Measurements from ENCODE around the gene MIDN. TPM values are rescaled to one million over a fixed set of nuclear protein-coding genes. Genes with fewer than 3 reads are reported as not detected.

MIDN gene
- total and polyA plus RNA-seq, 4 donors = 39.7 to 185 (median 58.7) TPM

- no peak for TF ChIP-seq CTCF (IDR thresholded peaks at IDR 0.05; ENCODE audit: control extremely low read depth, extremely low read depth)
- H3K9me3 ChIP-seq (ENCODE audit: control insufficient read depth in 4 of 4, insufficient read depth in 3 of 4, low read length in 3 of 4) = no peaks in the 10 kb centered on the region
- no peak overlapping the region for H3K27ac ChIP-seq (ENCODE audit: low read depth in 1 of 2, low read length in 1 of 2)
- peaks cover 17 to 63% (median 37%) of the 10 kb centered on the region in 5 donors for H3K4me1 ChIP-seq (ENCODE audit: control insufficient read depth in 5 of 5, insufficient read depth in 5 of 5, low read length in 5 of 5)
- H3K27me3 ChIP-seq (ENCODE audit: control insufficient read depth in 3 of 3, insufficient read depth in 3 of 3, low read length in 2 of 3) = no peaks in the 10 kb centered on the region
- ATAC-seq (ENCODE audit: insufficient read depth, low FRiP score) = no peak
- H3K9ac ChIP-seq (ENCODE audit: insufficient read depth in 1 of 2, low read length in 2 of 2) = no peak overlapping the region
- no peak for DNase-seq
- H3K4me3 ChIP-seq = no peak overlapping the region
- H3K36me3 ChIP-seq (ENCODE audit: control insufficient read depth in 4 of 4, insufficient read depth in 4 of 4, low read length in 4 of 4) = peaks cover 4 to 27% (median 19%) of the 10 kb centered on the region in 4 donors
- WGBS, 2 donors = 30 to 33% methylated on average over 34 to 35 of the region's 35 CpGs
These were observed 19.3 kb downstream of the MIDN start for GRCh38 chr19:1267477-1268225.

DNA sequence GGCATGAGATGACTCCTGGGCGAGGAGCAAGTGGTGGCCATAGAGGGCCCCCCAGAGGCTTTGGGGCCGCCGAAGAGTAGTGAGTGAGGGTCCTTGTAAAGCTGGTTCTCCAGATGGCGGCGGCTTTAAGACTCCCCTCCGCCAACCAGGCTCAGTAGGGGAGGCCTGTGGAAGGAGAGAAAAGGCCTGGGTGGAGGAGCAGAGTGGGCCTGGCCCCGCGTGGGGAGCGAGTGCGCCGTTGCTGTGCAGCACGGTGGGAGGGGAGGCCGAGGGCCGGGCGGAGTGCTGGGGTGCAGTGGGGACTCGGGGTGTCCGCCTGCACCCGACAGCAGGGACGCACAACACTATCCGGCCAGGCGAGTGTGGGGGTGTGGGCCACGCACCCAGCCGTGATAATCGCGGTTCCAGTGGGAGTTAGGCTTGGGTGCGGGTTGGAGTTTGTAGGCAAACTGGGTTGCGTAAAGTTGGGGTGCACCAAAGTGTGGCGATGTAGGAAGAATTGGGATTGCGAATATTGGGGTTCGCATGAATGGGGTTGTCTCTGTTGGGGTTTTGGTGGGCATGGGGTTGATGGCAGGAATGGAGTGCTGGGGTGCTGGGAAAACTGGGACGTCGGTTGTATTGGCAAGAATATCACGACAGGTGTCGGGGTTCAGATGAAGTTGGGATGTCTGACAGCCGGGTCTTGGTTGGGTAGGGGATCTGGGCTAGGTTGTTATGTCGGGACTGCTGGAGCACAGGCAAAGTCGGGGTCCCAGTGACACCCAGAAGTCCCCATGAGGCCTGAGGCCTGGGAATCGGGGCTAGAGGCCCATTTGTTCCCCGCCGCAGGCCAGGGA lies 20.1 kb downstream of the MIDN start:
- 53 to 54% methylated on average over 37 to 40 of the region's 40 CpGs for WGBS, 2 donors
- Histone ChIP-seq H3K27ac (ENCODE audit: low read depth in 1 of 2, low read length in 1 of 2) (peak overlapping the region; percentile 58 to 62), H3K4me1 (ENCODE audit: control insufficient read depth in 5 of 5, insufficient read depth in 5 of 5, low read length in 5 of 5) (peaks cover 17 to 55% (median 34%) of the 10 kb centered on the region in 5 donors)

GRCh38 chr19:1269065-1269477 lies 20.7 kb downstream of the MIDN start, which contains the start of gene CIRBP:
Gene CIRBP (plus strand): TSS chr19:1269332. CDS start chr19:1270934, 1,602 bp downstream.
- WGBS, 2 donors = 0 to 1% methylated on average over 34 to 50 of the region's 50 CpGs
- H3K9ac ChIP-seq (ENCODE audit: insufficient read depth in 1 of 2, low read length in 2 of 2) = peak within 1 kb of the TSS; percentile 31 to 87
- H3K27me3 ChIP-seq (ENCODE audit: control insufficient read depth in 3 of 3, insufficient read depth in 3 of 3, low read length in 2 of 3) = no peaks in the 10 kb centered on the region
- H3K36me3 ChIP-seq (ENCODE audit: control insufficient read depth in 4 of 4, insufficient read depth in 4 of 4, low read length in 4 of 4) = peaks cover 12 to 41% (median 33%) of the 10 kb centered on the region in 4 donors
- H3K27ac ChIP-seq (ENCODE audit: low read depth in 1 of 2, low read length in 1 of 2) = peak within 1 kb of the TSS; percentile 98 to 99
- peak within 1 kb of the TSS; percentile 85 for H3K4me3 ChIP-seq
- peak; percentile 70 for ATAC-seq (ENCODE audit: insufficient read depth, low FRiP score)
- TF ChIP-seq CTCF (IDR thresholded peaks at IDR 0.05; ENCODE audit: control extremely low read depth, extremely low read depth) = no peak
- peaks cover 17 to 55% (median 36%) of the 10 kb centered on the region in 5 donors for H3K4me1 ChIP-seq (ENCODE audit: control insufficient read depth in 5 of 5, insufficient read depth in 5 of 5, low read length in 5 of 5)
- DNase-seq = peak; percentile 99 to 100 (median 99)
- H3K9me3 ChIP-seq (ENCODE audit: control insufficient read depth in 4 of 4, insufficient read depth in 3 of 4, low read length in 3 of 4) = no peaks in the 10 kb centered on the region

More for the DNA sequence above, 20.1 kb downstream of the MIDN start:
- Histone ChIP-seq H3K9me3 (ENCODE audit: control insufficient read depth in 4 of 4, insufficient read depth in 3 of 4, low read length in 3 of 4) (no peaks in the 10 kb centered on the region), H3K4me3 (no peak overlapping the region), H3K36me3 (ENCODE audit: control insufficient read depth in 4 of 4, insufficient read depth in 4 of 4, low read length in 4 of 4) (peaks cover 10 to 34% (median 27%) of the 10 kb centered on the region in 4 donors), H3K27me3 (ENCODE audit: control insufficient read depth in 3 of 3, insufficient read depth in 3 of 3, low read length in 2 of 3) (no peaks in the 10 kb centered on the region), H3K9ac (ENCODE audit: insufficient read depth in 1 of 2, low read length in 2 of 2) (no peak overlapping the region)
- no peak for DNase-seq
- no peak for TF ChIP-seq CTCF (IDR thresholded peaks at IDR 0.05; ENCODE audit: control extremely low read depth, extremely low read depth)
- no peak for ATAC-seq (ENCODE audit: insufficient read depth, low FRiP score)
